Measurements from ENCODE around the gene TBCD. TPM values are rescaled to one million over a fixed set of nuclear protein-coding genes. Genes with fewer than 3 reads are reported as not detected.

Gene TBCD
- total and polyA plus RNA-seq, 9 of the 15 experiments (the other 6 are each of a cell fraction or from before 2014, with no cell fraction given): 8.9 to 98.5 (median 28.0) TPM

DNA sequence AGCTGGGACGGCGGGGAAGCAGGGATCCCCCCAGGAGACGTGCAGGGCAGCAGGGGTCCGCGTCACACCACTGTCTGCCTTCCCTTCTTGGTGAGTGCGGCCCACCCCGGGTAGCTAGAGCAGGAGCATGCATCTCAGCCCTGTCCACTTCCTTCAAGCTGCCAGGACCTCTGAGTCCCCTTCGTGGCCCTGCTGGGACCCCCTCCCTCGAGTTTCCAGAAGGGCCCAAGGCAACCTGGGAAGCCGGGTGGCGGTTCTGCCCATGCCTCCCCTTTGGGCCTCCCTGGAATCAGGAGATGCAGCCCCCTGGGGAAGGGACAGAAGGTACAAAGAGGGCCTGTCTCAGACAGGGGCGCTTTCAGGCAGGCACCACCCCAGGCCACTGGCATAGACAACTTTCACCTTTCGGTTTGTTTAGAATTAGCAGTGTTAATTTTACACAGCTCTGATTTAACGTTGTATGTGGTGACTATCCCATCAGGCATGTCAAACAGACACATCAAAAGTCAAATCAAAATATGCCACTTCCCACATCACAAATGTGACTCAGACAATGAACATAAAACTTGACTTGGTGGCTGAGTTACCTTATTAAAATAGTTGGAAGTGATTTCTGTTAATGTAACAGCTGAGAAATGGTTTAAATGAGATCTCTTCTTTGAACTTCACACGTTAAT is 233.0 kb downstream of the TBCD start:
- H3K36me3 ChIP-seq (ENCODE audit: control insufficient read depth, insufficient read depth, low read length): no peaks in the 10 kb centered on the region
- H4K20me1 ChIP-seq (replicated peaks; ENCODE audit: control insufficient read depth, insufficient read depth, low read length): no peaks in the 10 kb centered on the region
- no peak for ATAC-seq
- FAIRE-seq: no peak
- in situ Hi-C loops (cut with MboI) (no loop called here), intact Hi-C loops (cut with micrococcal nuclease) (no loop called here)
- H3K79me2 ChIP-seq (ENCODE audit: control insufficient read depth, insufficient read depth, low read length): no peaks in the 10 kb centered on the region
- H3K4me1 ChIP-seq (replicated peaks in 1 of 2; ENCODE audit: control insufficient read depth in 2 of 2, insufficient read depth in 2 of 2, low read length in 2 of 2): peaks cover 0 to 6% of the 10 kb centered on the region in 2 experiments; a peak in 1 of 5 replicates
- H3K27ac ChIP-seq (ENCODE audit: extremely low read depth, low read depth, low read length): no peak overlapping the region
- no peak overlapping the region for H3K9ac ChIP-seq (ENCODE audit: insufficient read depth in 1 of 2, low read depth in 2 of 2, low read length in 2 of 2)
- no TSS peak for BruUV-seq (replicated peaks)
- WGBS (ENCODE audit: insufficient coverage, low coverage, missing lambda C conversion rate): 73% methylated on average over 14 of the region's 15 CpGs
- no peak for DNase-seq (ENCODE audit: extremely low read depth in 1 of 4, low spot score in 3 of 4)
- no peak overlapping the region for H2AFZ ChIP-seq (ENCODE audit: low read depth, low read length)
- TF ChIP-seq DDX20 (tag; IDR thresholded peaks at IDR 0.05; ENCODE audit: low read depth): no peak
- H3K9me3 ChIP-seq (replicated peaks; ENCODE audit: control insufficient read depth, insufficient read depth, low read depth, low read length): peaks cover 4% of the 10 kb centered on the region; the same call in 1 of the 2 replicates
- no peaks in the 10 kb centered on the region for H3K9me1 ChIP-seq (ENCODE audit: control insufficient read depth, insufficient read depth, low read length)
- H3K4me3 ChIP-seq: no peak overlapping the region
- H3K27me3 ChIP-seq (ENCODE audit: control insufficient read depth in 2 of 2, insufficient read depth in 2 of 2, low read length in 2 of 2): no peaks in the 10 kb centered on the region
- POLR2A ChIA-PET: no interaction called here
- CTCF ChIA-PET (ENCODE audit: low intra/inter-chr PET ratio): no interaction called here
- no peak overlapping the region for H3K4me2 ChIP-seq (ENCODE audit: insufficient read depth, low read length)

DNA sequence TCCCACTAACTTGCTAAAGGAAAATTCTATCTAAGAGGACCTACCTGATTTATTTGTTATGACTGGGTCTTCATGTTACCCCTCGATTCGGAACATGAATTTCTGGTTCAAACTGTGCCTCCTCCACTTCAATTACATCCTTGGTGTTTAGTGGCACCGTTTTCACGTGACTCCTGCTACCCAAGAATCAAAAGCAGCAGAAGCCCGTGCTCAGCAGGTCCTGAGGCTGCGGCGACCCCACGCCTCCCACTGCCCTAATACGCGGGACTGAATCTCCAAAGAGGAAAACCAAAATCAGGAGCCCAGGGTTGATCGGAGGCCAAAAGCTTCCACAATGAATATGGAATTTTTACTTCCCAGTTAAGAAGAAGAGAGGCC is 233.6 kb downstream of the TBCD start:
- DNase-seq (ENCODE audit: extremely low read depth in 1 of 4, low spot score in 3 of 4): no peak
- POLR2A ChIA-PET: no interaction called here

More for the DNA sequence above, 233.6 kb downstream of the TBCD start:
- intact Hi-C loops (cut with micrococcal nuclease) (no loop called here), in situ Hi-C loops (cut with MboI) (no loop called here)
- BruUV-seq (replicated peaks): no TSS peak
- no peak for ATAC-seq
- Histone ChIP-seq H3K4me1 (replicated peaks in 1 of 2; ENCODE audit: control insufficient read depth in 2 of 2, insufficient read depth in 2 of 2, low read length in 2 of 2) (peaks cover 0 to 6% of the 10 kb centered on the region in 2 experiments; a peak in 1 of 5 replicates), H3K4me2 (ENCODE audit: insufficient read depth, low read length) (no peak overlapping the region), H2AFZ (ENCODE audit: low read depth, low read length) (no peak overlapping the region), H3K9ac (ENCODE audit: insufficient read depth in 1 of 2, low read depth in 2 of 2, low read length in 2 of 2) (no peak overlapping the region), H3K79me2 (ENCODE audit: control insufficient read depth, insufficient read depth, low read length) (no peaks in the 10 kb centered on the region), H3K4me3 (no peak overlapping the region), H3K9me3 (replicated peaks; ENCODE audit: control insufficient read depth, insufficient read depth, low read depth, low read length) (peaks cover 4% of the 10 kb centered on the region), H3K27me3 (ENCODE audit: control insufficient read depth in 2 of 2, insufficient read depth in 2 of 2, low read length in 2 of 2) (no peaks in the 10 kb centered on the region), H3K9me1 (ENCODE audit: control insufficient read depth, insufficient read depth, low read length) (no peaks in the 10 kb centered on the region), H3K36me3 (ENCODE audit: control insufficient read depth, insufficient read depth, low read length) (no peaks in the 10 kb centered on the region), H3K27ac (ENCODE audit: extremely low read depth, low read depth, low read length) (no peak overlapping the region), H4K20me1 (replicated peaks; ENCODE audit: control insufficient read depth, insufficient read depth, low read length) (no peaks in the 10 kb centered on the region)
- CTCF ChIA-PET (ENCODE audit: low intra/inter-chr PET ratio): no interaction called here
- WGBS (ENCODE audit: insufficient coverage, low coverage, missing lambda C conversion rate): 78% methylated on average over 9 of the region's 11 CpGs
- TF ChIP-seq, protein P1, sequence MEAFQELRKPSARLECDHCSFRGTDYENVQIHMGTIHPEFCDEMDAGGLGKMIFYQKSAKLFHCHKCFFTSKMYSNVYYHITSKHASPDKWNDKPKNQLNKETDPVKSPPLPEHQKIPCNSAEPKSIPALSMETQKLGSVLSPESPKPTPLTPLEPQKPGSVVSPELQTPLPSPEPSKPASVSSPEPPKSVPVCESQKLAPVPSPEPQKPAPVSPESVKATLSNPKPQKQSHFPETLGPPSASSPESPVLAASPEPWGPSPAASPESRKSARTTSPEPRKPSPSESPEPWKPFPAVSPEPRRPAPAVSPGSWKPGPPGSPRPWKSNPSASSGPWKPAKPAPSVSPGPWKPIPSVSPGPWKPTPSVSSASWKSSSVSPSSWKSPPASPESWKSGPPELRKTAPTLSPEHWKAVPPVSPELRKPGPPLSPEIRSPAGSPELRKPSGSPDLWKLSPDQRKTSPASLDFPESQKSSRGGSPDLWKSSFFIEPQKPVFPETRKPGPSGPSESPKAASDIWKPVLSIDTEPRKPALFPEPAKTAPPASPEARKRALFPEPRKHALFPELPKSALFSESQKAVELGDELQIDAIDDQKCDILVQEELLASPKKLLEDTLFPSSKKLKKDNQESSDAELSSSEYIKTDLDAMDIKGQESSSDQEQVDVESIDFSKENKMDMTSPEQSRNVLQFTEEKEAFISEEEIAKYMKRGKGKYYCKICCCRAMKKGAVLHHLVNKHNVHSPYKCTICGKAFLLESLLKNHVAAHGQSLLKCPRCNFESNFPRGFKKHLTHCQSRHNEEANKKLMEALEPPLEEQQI (IDR thresholded peaks at IDR 0.05): no peak
- TF ChIP-seq ZNF583 (CRISPR knock-in tag; IDR thresholded peaks at IDR 0.05): no peak
- TF ChIP-seq HNRNPH1 (optimal IDR thresholded peaks at IDR 0.05; ENCODE audit: low read depth, low read length): no peak
- FAIRE-seq: no peak
